Suprapubic skin (tissue), 4 donors: ENCODE data around the gene MCM6. TPM values are rescaled to one million over a fixed set of nuclear protein-coding genes. Genes with fewer than 3 reads are reported as not detected.
"Not testable (repeated sequence)": the region's sequence is repeated elsewhere in the genome, so short reads cannot be mapped to it uniquely, and the experiment has no call there.

Experiments used
- DNase-seq, 2 donors: peaks; one replicate each; pipeline ENCODE4 v3.0.0-alpha.2; 2019; ENCODE audit warnings: low spot score in 2 of 2
- H3K27ac ChIP-seq: fragments of 200-600 bp; sonication (generic); one replicate; pipeline ENCODE4 v1.5.1; 2019
- H3K27me3 ChIP-seq: fragments of 200-600 bp; sonication (generic); one replicate; pipeline ENCODE4 v1.5.1; 2019
- H3K36me3 ChIP-seq: fragments of 200-600 bp; sonication (generic); one replicate; pipeline ENCODE4 v1.5.1; 2019
- H3K4me1 ChIP-seq: fragments of 200-600 bp; sonication (generic); one replicate; pipeline ENCODE4 v1.5.1; 2019
- H3K4me3 ChIP-seq: fragments of 200-600 bp; sonication (generic); one replicate; pipeline ENCODE4 v1.5.1; 2019; ENCODE audit warnings: mild to moderate bottlenecking
- H3K9me3 ChIP-seq: fragments of 200-600 bp; sonication (generic); one replicate; pipeline ENCODE4 v1.5.1; 2019
- EP300 ChIP-seq: sonication (generic); formaldehyde crosslinking; IDR thresholded peaks from one replicate; pipeline ENCODE4 v1.6.1; 2017; ENCODE audit warnings: antibody characterized with exemption
- POLR2A ChIP-seq, 2 donors: fragments of 450-650 bp; IDR thresholded peaks; one replicate each; pipeline ENCODE4 v1.6.1; 2017; ENCODE audit warnings: antibody characterized with exemption in 2 of 2, mild to moderate bottlenecking in 2 of 2, moderate library complexity in 2 of 2
- POLR2AphosphoS5 ChIP-seq, 3 donors: sonication (generic); formaldehyde crosslinking; IDR thresholded peaks; one replicate each; pipeline ENCODE4 v1.6.1; 2017; ENCODE audit warnings: antibody characterized with exemption in 3 of 3
- WGBS: methylation state at CpG from one replicate; pipeline ENCODE4 v1.1.5; 2018; 5-methylcytosine and 5-hydroxymethylcytosine counted together
- total RNA-seq, 4 donors: library from RNA; depleted of rRNA; stranded (reverse); fragments of >200 nt; gene quantifications; one replicate each; pipeline ENCODE4 v1.1.0, GENCODE V29; 2016
- TF ChIP-seq, protein P1 (sequence below), 2 donors: fragments of 200-600 bp in 1 of 2; fragments of 450-650 bp in 1 of 2; sonication (generic) in 1 of 2; IDR thresholded peaks; one replicate each; pipeline ENCODE4 v1.5.1; 2016 to 2019; ENCODE audit warnings: antibody characterized with exemption in 2 of 2, mild to moderate bottlenecking in 1 of 2, moderate library complexity in 1 of 2

The MCM6 gene
- total RNA-seq, 4 donors from 2014 or later = 6.6 to 13.5 (median 7.8) TPM

GRCh38 chr2:135817466-135817865 lies 58.8 kb downstream of the MCM6 start:
- DNase-seq = no peak
- 96% methylated on average over 9 of the region's 18 CpGs for WGBS
- H3K36me3 ChIP-seq = no peaks in the 10 kb centered on the region
- H3K4me3 ChIP-seq = no peak overlapping the region
- TF ChIP-seq POLR2AphosphoS5 (IDR thresholded peaks at IDR 0.05) = no peak
- TF ChIP-seq, protein P1, sequence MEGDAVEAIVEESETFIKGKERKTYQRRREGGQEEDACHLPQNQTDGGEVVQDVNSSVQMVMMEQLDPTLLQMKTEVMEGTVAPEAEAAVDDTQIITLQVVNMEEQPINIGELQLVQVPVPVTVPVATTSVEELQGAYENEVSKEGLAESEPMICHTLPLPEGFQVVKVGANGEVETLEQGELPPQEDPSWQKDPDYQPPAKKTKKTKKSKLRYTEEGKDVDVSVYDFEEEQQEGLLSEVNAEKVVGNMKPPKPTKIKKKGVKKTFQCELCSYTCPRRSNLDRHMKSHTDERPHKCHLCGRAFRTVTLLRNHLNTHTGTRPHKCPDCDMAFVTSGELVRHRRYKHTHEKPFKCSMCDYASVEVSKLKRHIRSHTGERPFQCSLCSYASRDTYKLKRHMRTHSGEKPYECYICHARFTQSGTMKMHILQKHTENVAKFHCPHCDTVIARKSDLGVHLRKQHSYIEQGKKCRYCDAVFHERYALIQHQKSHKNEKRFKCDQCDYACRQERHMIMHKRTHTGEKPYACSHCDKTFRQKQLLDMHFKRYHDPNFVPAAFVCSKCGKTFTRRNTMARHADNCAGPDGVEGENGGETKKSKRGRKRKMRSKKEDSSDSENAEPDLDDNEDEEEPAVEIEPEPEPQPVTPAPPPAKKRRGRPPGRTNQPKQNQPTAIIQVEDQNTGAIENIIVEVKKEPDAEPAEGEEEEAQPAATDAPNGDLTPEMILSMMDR (IDR thresholded peaks at IDR 0.05) = no peak
- no peak for TF ChIP-seq EP300
- TF ChIP-seq POLR2A (IDR thresholded peaks at IDR 0.05) = no peak
- H3K27me3 ChIP-seq = no peaks in the 10 kb centered on the region
- H3K9me3 ChIP-seq = no peaks in the 10 kb centered on the region
- H3K4me1 ChIP-seq = no peaks in the 10 kb centered on the region
- H3K27ac ChIP-seq = no peak overlapping the region

GRCh38 chr2:135815269-135815668 lies 61.0 kb downstream of the MCM6 start:
- DNase-seq = no peak
- WGBS = 77% methylated on average over 3 of the region's 3 CpGs
- no peak for TF ChIP-seq POLR2AphosphoS5 (IDR thresholded peaks at IDR 0.05)
- no peak for TF ChIP-seq EP300
- TF ChIP-seq, protein P1 (IDR thresholded peaks at IDR 0.05) = no peak
- no peak for TF ChIP-seq POLR2A (IDR thresholded peaks at IDR 0.05)
- Histone ChIP-seq H3K27ac (no peak overlapping the region), H3K36me3 (no peaks in the 10 kb centered on the region), H3K9me3 (no peaks in the 10 kb centered on the region), H3K4me3 (no peak overlapping the region), H3K27me3 (no peaks in the 10 kb centered on the region), H3K4me1 (no peaks in the 10 kb centered on the region)

DNA sequence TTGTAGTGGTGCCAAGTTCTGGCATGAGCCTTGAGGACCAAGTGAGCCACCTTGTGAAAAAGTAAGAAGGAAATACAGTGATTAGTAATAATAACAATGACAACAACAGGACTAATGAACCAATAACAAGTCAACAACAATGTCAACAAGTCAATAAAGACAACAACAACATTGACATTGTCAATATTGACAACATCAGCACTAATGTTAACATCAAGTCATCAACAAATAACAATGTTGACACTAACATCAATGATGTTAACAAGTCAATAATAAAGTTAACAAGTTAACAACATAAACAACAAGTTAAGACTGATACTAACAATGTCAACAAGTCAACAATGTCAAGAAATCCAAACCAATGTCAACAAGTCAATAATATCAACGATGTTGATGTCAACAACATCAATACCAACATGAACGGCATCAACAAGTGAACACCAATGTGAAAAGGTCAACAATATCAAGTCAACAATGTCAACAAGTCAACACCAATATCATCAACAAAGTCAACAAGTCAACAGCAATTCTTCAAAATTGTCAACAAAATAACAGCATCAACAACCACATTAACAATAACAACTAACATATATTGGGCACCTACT lies 63.2 kb downstream of the MCM6 start:
- H3K4me1 ChIP-seq = no peaks in the 10 kb centered on the region
- DNase-seq = no peak
- TF ChIP-seq POLR2A (IDR thresholded peaks at IDR 0.05) = no peak
- H3K4me3 ChIP-seq = no peak overlapping the region
- 75% methylated on average over 2 of the region's 2 CpGs for WGBS
- no peak overlapping the region for H3K27ac ChIP-seq
- H3K9me3 ChIP-seq = no peaks in the 10 kb centered on the region
- H3K27me3 ChIP-seq = no peaks in the 10 kb centered on the region
- no peaks in the 10 kb centered on the region for H3K36me3 ChIP-seq

DNA sequence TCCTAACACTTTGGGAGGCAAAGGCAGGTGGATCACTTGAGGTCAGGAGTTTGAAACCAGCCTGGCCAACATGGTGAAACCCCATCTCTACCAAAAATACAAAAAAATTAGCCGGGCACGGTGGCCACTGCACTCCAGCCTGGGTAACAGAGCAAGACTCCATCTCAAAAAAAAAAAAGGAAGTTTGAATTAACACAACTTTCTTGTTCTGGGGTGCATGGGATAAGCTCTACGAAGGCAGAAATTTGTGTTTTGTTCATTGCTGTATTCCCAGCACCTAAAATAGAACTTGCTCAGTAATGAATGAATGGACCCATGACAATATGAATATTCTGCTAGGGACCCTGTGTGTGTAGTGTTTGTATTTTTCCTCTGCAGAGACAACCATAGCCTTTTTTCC lies 68.4 kb downstream of the MCM6 start:
- not testable (repeated sequence) for H3K27ac ChIP-seq, H3K36me3 ChIP-seq
- 90% methylated on average over 3 of the region's 3 CpGs for WGBS

DNA sequence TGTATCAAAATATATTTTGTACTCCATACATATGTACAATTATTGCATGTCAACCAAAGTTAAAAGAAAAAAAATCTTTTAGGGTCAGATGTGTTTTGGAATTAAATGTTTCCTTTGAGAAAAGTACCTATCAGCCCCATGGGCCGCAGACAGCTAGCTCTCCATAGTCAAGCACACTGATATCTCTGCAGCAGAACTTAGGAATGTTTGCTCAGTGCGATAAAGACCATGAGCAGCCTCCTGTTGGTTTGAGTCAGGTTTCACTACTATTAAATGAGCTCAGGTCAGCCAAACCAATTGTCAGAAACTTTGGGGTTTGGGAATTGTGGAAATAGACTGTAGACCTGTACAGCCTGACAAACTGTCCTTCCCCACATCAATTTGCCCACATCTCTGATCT lies 73.0 kb downstream of the MCM6 start:
- DNase-seq = no peak
- H3K9me3 ChIP-seq = peaks cover 4% of the 10 kb centered on the region
- H3K4me1 ChIP-seq = no peaks in the 10 kb centered on the region
- H3K4me3 ChIP-seq = no peak overlapping the region
- TF ChIP-seq POLR2AphosphoS5 (IDR thresholded peaks at IDR 0.05) = no peak
- no peak for TF ChIP-seq POLR2A (IDR thresholded peaks at IDR 0.05)
- H3K36me3 ChIP-seq = no peaks in the 10 kb centered on the region
- H3K27ac ChIP-seq = no peak overlapping the region
- no peaks in the 10 kb centered on the region for H3K27me3 ChIP-seq
- WGBS = 94% methylated on average over 2 of the region's 2 CpGs

More for the DNA sequence above, 68.4 kb downstream of the MCM6 start:
- not testable (repeated sequence) for H3K4me1 ChIP-seq, H3K27me3 ChIP-seq, H3K9me3 ChIP-seq, H3K4me3 ChIP-seq, DNase-seq

- DNase-seq = no peak
- Histone ChIP-seq H3K27ac (no peak overlapping the region), H3K36me3 (no peaks in the 10 kb centered on the region), H3K27me3 (no peaks in the 10 kb centered on the region), H3K4me3 (no peak overlapping the region), H3K9me3 (peaks cover 4% of the 10 kb centered on the region), H3K4me1 (peaks cover 8% of the 10 kb centered on the region)
- 64% methylated on average over 3 of the region's 3 CpGs for WGBS
- no peak for TF ChIP-seq EP300
- TF ChIP-seq POLR2A (IDR thresholded peaks at IDR 0.05) = no peak
- TF ChIP-seq POLR2AphosphoS5 (IDR thresholded peaks at IDR 0.05) = no peak
- TF ChIP-seq, protein P1 (IDR thresholded peaks at IDR 0.05) = no peak
These were observed 73.9 kb downstream of the MCM6 start for GRCh38 chr2:135802350-135802749.
